Measurements from ENCODE around the gene CACNB4.
"Not testable (repeated sequence)": the region's sequence is repeated elsewhere in the genome, so short reads cannot be mapped to it uniquely, and the experiment has no call there.

The CACNB4 gene

DNA sequence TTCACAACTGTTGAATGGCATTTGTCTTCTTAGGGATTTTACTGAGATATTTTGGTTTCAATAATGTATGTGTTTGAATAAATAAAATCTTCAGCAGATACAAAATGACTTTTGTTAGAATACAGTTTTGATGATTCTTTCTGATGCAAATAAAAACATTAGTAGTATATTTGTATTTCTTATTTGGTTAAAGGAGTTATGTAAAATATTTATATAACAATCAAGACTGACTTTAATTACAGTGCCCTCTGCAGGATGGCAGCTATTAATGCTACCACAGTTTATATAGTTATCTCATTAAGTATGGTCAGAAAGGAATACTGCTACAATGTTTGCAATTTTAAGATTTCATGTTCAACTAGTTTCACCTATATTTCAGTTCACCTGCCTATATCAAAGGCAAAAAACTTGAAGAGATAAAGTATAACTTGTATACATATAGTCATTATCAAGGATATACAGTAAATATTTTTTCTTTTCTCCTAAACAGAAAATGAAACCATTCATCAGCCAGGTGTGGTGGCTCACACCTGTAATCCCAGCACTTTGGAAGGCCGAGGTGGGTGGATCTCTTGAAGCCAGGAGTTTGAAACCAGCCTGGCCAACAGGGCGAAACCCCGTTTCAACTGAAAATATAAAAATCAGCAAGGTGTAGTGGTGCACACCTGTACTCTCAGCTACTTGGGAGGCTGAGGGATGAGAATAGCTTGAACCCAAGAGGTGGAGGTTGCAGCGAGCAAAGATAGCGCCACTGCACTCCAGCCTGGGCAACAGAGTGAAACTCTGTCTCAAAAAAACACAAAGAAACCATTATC is 290.4 kb downstream of the CACNB4 start:
- no peak for DNase-seq
- intact Hi-C loops (cut with DNase I): no loop called here

DNA sequence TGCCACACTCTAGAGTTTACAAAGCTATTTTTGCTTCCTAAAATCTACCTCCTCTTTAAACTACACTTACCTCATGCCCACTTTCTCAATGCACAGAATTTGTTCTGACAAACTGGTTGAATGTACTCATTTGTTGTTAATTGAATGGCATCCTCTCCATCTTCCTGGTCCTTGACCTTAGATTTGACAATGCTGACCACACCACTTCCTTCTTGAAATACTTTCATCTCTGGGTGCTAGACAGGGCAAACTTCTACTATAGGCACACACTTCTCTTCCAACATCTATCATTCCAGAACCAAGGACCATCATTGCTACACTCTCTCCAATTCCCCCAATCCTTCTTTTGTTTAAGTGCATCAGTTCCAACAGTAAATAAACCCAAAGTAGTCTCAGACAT is 292.9 kb downstream of the CACNB4 start:
- intact Hi-C loops (cut with DNase I): no loop called here
- no peak for DNase-seq

DNA sequence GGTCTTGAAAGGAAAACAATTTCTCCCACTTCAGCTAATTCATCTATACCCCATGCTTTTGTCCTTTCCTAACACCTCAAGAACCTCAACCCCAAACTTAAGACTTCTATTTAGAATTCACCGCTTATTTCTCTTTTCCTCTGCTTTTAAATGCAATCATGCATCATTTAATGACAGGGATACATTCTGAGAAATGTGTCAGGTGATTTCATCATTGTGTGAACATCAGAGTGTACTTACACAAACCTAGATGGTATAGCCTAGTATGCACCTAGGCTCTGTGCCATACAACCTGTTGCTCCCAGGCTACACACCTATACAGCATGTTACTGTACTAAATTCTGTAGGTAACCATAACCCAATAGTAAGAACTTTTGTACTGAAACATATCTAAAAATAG is 293.5 kb downstream of the CACNB4 start:
- DNase-seq: no peak
- intact Hi-C loops (cut with DNase I): no loop called here

DNA sequence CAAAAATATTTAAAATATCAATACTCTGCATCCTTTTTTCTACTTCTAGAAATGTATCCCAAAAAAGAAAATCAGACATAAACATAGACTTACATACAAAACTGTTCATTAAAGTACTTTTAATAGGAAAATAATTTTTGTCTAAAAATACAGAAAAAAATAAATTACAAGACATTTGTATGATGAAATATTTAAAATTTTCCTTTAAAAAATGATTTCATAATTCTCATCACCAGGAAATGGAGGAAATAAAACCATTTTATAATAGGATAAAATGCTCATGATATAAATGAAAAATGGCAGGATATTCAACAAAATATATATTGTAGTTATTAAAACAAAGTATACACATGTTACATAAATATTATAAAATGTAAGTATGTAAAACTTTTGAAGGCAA is 295.0 kb downstream of the CACNB4 start:
- intact Hi-C loops (cut with DNase I): no loop called here
- DNase-seq: no peak

DNA sequence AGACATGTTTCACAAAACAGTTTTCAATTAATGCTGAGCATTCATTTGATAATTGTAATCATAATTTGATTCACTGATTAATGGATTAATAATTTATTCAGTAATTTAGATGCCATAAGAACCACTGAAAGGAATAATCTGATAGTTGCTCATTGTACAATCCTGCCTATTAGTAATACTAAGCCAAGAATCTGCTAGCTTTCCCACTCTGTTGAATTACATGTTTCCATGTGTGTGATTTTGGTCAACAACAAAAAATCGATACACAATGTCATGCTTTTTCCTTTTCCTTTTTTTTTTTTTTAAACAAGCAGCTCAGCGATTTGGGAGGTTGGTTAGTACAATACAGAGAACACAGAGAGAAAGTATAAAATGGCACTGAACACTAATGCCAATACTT is 296.5 kb downstream of the CACNB4 start:
- no peak for DNase-seq
- intact Hi-C loops (cut with DNase I): no loop called here

DNA sequence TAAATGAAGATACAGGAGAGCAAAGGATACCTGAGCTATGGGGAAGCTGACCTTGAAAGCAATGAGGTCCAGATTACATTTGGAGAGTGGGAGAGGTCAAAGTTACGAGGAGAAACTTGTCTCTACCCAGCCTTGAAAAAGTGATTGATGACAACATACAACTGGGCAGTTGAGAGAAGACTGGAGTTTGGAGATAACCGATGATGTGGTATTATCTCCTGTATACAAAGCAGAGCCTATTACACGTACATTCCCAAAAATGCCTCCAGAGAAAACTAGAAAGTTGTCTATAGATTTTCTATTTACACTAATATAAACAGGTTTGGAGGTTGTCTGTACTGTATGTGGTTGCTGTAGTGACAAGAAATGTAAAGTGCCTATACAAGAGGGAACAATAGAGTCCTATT is 299.0 kb downstream of the CACNB4 start:
- intact Hi-C loops (cut with DNase I): no loop called here
- DNase-seq: no peak

DNA sequence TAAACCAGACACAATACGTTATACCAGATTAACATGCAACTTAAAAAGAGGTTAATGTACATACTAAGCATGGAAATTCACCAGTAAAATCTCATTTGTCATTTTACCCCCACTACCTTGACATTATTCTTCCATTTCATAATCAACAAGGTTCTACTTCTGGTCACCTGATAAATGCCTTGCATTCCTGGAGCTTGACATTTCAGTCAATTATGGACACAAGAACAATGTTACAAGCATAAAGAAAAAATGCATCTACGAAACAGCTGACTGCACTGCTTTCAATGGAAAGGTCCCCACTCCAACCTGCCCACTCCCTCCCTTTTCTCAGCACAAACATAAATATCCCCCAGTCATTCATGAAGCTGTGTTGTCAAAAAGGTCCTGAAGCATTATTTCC is 302.1 kb downstream of the CACNB4 start:
- intact Hi-C loops (cut with DNase I): no loop called here
- no peak for DNase-seq

DNA sequence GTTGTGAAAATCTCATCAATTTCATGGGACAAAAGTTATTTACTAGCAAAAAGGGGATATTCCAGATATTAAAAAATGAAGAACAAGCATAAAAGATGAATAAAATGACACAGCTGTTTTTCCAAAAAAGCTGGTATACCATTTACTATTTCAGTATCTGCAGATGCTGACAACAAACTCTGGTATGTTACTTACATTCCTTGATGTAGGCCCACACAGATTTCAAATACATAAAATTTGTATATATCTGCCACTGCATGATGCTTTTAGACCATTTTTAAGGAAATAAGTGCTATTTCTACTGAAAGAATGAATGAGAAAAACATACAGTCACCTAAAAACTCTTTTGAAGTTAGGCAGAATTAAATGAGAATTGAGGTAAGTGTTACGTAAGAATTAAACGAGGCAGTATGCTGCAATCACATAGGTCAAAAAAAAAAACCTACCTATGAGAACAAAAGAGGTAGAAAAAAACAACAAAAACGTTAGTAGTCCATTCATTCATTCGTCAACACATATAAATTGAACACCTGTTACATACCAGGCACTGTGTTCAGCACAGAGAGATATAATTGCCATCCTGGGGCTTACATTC is 303.1 kb downstream of the CACNB4 start:
- no peak for DNase-seq
- intact Hi-C loops (cut with DNase I): no loop called here

DNA sequence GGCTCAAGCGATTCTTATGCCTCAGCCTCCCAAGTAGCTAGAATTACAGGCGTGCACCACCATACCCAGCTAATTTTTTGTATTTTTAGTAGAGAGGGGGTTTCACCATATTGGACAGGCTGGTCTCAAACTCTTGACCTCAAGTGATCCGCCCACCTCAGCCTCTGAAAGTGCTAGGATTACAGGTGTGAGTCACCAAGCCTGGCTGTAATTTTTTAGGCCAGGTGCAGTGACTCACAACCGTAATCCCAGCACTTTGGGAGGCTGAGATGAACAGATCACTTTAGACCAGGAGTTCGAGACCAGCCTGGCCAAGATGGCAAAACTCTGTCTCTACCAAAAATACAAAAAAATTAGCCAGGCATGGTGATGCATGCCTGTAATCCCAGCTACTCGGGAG is 304.4 kb downstream of the CACNB4 start:
- intact Hi-C loops (cut with DNase I); DNase-seq: not testable (repeated sequence)

DNA sequence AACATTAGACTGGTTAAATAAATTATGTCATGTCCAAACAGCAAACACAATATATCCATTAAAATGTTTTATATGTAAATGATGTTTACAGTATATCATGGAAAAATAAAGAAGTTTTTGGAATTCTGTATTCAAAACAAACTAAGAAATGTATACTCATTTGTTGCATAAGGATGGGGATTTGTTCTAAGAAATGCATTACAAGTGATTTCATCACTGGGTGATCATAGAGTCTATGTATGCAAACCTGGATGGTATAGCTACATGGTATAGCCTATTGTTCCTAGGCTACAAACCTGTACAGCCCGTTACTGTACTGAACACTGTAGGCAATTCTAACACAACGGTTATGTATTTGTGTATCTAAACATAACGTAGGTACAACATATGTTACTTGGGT is 305.7 kb downstream of the CACNB4 start:
- DNase-seq: no peak
- intact Hi-C loops (cut with DNase I): no loop called here

DNA sequence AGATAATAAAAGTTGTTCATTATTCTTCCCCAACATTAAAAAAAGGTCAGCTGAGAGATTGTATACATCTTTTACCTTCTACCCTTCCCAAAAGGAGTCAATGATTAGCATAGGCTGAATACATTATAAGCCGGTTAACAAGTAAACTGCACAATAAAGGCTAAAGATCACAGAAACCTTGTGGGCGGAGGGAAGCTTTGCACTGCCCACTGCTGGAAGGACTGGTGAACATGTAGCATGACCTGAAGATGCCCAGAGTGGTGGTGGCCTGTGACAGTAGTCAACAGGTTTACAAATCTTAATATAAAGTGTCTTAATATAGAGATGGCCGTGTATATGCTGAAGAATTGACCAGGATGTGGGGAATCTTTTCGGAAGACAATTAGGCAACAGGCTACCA is 306.3 kb downstream of the CACNB4 start:
- DNase-seq: peak in 1 of 10 donors; percentile 55
- intact Hi-C loops (cut with DNase I): no loop called here

DNA sequence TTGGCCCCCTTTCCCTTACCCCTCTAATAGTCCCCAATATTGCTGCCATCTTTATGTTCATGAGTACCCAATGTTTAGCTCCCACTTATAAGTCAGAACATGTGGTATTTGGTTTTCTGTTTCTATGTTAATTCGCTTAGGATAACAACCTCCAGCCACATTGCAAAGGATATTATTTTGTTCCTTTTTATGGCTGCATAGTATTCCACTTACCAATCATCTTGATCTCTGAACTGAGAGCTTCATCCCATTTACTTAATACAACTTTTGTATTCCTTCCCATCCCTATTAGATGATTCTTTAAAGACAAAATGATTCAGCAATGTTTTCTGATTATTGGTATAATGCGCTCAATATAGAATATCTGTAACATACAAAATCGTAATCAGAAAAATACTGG is 307.3 kb downstream of the CACNB4 start:
- intact Hi-C loops (cut with DNase I): no loop called here
- DNase-seq: no peak

DNA sequence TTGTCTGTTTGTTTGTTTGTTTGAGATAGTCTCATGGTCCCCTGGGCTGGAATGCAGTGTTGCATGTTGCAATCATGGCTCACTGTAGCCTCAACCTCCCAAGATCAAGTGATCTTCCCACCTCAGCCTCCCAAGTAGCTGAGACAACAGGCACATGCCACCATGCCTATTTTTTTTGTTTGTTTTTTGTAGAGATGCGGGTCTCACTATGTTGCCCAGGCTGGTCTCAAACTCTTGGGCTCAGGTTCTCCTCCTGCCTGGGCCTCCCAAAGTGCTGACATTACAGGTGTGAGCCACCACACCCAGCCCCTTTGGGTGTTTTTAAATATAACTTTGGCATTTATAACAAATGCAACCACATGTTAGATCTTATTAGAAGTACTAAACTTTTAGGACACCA is 308.2 kb downstream of the CACNB4 start:
- intact Hi-C loops (cut with DNase I): no loop called here
- DNase-seq: no peak

DNA sequence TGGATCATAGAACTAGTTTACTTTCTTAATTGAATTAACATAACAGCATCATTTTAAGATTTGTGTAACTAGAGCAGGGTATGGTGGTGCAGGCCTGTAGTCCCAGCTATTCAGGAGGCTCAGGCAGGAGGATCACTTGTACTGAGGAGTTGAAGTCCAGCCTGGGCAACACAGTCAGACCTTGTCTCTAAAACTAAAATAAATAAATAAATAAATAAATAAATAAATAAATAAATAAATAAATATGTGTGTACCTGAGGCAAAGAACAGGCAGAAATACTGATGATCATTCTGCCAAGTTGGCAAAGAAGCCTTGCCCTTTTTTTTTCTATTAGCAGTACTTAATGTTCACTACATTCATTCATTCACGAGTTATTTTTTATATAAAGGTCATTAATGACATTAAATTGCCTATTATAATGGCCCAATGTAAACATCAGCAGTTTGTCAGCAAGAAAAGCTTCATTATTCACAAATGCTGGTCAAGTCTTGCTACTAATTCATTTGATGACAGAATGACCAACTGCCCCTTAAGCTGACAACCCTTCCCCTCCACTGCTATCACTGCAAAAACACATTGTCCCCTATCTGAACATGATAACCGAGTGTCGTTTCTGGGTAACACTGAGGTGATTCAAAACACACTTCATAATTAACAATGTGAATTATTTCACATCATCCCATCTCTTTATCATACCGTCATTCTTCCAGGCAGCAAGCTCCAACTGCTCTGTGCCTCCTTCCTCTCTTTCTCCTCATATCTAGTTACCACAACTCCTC is 309.6 kb downstream of the CACNB4 start:
- no peak for DNase-seq
- intact Hi-C loops (cut with DNase I): no loop called here

DNA sequence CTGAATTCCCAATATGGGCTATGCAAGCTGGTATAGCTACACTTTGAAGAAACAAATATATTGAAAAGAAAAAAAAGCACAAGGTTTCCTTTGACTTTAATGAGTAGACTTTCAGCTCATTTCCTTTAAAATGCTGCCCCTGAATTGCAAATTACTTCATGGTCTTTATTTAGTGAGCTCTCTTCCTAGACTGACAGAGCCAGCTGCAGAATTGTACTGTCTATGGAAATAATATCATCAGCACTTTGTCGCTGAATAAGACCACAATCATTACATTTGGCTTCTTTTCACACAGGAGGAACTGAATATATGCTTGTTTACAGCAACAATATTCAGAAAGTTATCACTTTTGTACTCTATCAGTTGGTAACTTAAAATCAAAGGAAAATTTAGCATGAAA is 312.4 kb downstream of the CACNB4 start:
- no peak for DNase-seq
- intact Hi-C loops (cut with DNase I): no loop called here

DNA sequence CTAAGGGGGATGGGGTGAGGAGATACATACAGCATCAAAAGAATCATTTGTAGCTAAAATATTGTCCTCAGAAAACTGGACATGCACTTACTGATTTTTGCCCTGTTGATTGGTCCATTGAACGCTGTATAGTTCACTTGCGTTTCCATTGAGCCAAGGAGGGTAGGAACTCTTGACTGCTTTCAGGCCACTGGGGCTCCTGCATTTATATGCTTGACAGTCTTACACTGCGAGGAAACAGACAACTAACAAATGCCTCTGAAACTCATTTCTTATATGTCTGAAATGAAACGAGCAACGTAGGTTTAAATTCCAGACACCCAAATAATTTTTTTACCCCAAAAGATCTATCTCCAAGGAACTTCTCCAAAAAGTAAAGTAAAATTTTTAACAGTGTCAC is 312.8 kb downstream of the CACNB4 start:
- intact Hi-C loops (cut with DNase I): no loop called here
- no peak for DNase-seq

DNA sequence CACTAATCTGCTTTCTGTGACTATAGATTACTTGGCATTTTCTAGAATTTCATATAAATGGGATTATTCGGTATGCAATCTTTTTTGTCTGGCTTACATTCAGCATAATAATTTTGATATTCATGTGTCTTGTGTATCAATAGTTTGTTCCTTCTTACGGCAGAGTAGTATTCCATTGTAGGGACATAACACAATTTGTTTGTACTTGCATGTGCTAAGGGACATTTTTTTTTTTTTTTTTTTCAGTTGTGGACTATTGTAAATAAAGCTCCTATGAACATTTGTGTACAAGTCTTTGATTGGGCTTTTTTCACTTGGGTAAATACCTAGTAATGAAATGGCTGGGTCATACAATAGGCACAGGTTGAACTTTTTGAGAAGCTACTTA is 315.7 kb downstream of the CACNB4 start:
- DNase-seq: no peak
- intact Hi-C loops (cut with DNase I): no loop called here
